ENCODE measurements around the gene CREBBP.

- TF ChIP-seq CTCF (IDR thresholded peaks at IDR 0.05) = no peak
- no peak for TF ChIP-seq POLR2AphosphoS5 (IDR thresholded peaks at IDR 0.05)
Measured at GRCh38 chr16:3919413-3919812, 38.9 kb upstream of the CREBBP start.

Data from upper lobe of left lung (tissue), 4 donors.